HG02852 (cell line): Measurements from ENCODE around the gene MVB12B.

Experiments
- ATAC-seq: cut with Tn5 transposase; IDR thresholded peaks from one replicate; pipeline ENCODE4 v1.9.1; 2021; ENCODE audit warnings: mild to moderate bottlenecking, moderate library complexity; ENCODE audit not compliant: unreplicated experiment

Gene MVB12B

DNA sequence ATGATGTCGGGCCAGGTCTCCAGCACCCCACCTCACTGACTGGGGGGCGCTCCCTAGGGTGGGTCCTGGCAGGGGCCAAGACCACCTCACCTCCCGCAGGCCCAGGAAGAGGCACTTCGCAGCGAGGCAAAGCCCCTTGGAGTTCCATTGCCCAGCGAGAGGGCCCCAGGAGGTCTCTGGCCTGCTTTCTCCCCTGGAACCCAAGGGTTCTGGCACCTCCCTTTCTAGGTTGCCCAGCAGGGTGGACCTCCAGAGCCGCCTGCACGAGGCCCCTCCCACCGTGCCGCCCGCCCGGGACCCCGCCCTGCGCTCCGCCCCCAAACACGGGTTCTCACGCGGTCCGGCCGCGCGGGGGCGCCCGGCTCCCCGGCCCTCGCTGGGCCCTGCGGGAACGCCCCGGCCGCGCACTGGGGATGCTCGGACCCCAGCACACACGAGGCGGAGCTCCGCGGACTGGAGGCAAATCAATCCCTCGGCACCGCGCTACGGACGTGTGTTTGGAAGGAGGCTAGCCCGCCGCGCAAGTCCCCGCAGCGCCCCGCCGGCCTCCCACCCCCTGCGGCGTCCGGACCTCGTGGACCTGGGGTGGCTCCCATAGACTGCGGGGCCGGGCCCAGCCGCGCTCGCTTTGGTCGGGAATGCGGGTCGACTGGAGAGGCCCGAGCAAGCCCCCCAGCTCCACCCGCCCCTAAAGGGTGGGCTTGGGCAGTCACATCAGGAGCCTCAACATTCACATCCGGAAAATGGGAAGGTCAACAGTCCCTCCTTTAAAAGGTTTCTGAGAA is 187.6 kb downstream of the MVB12B start:
- no peak for ATAC-seq

DNA sequence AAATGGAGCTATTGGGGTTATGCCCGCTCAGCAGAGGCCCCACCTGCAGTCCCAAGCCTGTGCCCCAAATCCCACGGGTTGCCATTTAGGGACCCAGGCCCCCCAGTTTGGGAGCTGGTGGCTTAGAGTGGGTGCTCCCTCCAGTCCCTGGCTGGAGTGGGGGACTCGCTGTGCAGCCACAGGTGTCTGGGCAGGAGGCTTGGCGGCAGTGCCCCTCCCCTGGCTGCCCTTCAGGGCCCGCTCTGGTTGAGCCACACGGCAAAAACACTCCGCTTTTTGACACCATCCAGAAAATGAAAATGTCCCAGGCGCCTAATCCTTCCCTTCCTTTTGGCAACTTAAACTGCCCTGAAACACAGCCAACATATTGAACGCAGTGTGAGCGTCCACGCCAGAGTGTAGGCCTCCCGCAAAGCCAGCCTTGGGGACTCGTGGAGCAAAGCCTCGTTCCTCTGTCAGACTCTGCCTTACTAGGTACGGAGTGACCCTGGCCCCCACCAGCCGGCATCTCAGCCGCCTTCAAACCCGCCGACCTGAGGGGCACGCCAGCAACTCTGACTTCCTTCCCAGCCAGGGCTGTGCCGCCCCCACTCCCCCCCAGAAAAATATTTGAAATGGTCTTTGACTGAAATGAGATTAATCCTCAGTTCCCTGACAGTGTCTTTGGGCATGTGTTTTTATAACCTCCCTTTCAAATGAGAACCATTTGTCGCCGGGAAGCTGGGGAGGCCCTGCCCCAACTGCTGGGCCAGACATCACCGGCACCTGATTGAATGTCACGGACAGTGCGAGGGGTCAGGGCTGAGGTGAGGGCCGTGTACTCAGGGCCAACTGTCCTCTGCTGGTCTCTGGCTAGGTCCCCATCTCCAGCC is 188.6 kb downstream of the MVB12B start:
- ATAC-seq = no peak

DNA sequence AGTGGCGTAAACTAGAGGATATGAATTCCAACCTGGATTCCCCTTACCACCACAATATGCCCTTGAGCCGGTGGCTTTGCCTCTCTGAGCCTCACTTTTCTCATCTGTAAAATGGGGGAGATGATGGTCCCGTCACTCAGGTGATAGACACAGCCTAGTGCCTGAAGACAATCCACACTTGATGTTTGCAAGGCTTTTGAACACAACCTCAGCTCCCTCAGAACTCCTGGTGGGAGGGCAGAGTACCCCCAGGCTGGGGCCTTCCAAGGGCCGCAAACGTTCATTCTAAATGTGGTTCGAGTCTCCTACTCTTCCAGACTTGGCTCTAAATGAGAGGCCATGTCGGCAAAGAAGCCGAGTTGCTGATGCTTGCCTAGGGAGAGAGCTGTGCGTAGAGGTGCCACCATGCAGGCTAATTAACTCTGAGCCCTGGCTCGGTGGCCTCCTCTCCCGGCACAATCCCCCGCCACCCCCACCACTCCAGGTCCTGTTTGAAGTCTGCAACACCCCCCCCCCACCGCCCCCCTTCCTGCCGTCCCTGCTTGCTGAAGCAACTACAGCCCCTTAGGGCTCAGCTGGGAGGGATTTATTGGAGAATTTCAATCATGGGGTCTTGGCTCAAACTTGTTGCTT is 189.4 kb downstream of the MVB12B start:
- ATAC-seq = no peak

DNA sequence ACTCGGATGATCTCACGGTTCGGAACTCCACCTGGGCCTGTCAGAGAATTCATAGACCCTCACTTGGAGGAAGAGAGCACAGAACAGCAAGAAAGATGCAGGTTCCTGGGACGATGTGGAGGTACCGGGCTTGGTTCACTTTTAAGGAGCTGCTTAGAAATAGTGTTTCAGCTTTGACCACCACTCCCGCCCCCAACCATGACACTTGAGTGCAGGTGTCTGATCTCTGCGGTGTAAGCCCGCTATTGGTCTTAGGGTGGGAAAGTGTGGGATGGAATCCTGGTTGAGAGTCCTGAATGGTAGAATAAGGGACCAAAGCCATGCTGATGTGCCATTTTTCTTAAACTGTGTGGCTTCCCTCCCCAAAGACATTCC is 189.9 kb downstream of the MVB12B start:
- ATAC-seq = no peak

DNA sequence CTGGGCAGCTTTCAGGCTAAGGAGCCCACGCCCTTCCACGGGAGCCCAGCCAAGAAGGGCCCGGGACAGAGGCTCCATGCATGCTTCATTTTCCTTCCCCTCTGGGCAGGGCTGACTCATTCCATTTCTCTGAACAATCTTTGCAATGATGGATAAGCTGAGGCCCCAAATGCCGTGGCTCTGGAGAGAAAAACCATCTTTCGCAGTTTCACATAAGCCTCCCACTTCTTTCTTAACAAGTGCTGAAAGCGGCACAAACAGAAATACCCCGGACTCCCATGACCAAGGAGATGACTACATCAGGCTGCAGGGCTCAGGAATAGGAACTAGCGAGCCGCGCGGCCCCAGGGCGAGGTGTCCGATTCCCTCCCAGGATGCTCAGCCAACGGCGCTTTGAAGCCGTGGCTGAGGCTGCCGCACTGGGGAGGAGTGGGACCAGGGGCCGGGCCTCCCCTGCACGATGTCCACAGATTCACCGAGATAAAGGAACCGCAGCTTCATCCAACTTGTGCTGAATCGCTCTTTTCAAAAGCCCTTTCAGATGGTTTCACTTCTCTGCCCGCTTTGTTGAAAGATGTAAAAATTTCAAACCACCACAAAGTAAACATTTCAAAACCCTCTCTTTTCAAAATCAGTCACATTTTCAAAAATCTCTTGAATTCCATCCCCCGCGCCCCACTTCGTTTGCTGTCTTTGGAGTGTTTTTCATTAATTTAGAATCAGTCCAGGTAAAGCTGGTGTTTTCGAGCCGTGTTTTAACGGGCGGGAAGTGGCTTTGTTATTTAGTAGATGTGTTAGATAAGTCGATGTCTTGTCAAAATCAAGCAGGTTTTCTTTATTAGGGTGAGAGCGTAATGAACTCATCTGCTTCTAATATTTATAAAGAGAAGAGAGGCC is 190.6 kb downstream of the MVB12B start:
- no peak for ATAC-seq

DNA sequence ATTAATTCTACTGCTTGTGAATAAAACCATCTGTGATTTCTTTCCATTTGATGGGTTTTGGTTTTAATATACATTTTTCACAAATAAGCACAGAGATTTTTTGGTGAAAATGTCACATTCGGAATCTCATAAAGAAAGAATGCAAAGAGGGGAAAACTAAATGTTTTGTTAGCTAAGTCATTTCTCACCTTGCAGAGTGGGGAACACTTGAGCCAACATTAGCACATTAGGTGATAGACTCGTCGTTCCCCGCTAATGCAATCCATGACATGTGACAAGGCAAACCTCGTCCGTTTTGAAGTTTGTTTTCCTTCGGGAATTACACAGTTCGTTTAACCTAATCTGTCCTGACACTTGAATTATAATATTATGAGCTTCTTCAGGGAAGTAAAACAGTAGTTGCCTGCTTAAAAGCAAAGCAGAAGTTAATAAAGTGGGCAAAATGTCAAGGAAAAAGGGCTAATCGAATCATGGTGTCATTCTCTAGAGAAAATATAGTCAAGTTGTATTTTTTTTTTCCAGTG is 191.3 kb downstream of the MVB12B start:
- ATAC-seq = no peak

DNA sequence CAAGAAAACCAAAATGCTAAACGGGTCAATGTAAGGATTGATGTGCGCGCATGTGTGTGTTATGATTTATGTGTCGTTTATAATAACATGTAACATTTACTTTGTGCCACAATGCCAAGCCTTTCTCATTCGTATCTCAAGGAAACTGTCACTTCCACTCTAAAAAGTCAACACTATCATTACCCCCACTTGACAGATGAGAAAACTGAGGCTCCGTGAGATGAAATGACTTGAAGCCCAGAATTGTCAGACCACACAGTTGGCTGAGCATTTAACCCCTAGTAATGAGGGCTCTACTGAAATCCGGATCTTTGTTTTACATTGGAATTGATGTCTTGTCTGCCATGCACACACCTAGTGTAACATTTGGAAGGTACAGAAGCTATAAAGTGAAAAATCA is 192.1 kb downstream of the MVB12B start:
- ATAC-seq = no peak

DNA sequence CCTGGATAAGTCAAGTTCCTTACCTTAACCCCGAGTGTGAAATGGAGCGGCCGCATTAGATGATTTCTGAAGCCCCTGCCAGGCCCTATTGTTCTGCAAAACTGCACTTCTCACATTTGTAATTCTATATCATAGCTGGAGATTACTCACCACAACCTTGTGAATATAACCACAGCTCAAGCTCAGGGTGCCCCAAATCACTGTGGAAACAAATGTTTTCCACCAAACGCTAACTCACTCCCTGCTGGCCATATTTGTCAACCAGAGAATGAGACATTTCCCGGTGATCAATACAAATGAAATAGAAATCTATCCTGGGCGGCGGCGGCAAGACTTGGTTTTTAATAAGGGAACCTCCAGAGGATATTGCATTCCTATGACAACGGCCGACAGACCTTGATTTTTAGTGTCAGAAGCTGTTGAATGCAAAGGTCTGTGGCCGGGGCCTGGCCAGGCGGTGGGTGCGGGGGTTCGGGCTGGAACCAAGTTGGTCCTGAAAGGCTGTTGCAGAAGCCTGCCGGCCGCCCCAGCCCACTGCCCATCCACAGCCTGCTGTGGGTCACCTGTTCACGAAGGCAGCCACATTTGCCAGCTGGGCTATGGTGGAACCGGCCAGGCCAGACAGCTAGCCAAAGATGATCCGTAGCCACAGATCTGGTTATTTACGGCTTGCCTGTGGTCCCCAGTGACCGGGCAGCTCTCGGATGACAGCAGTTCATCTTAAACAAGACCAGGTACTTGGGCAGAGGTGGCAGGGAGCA is 193.2 kb downstream of the MVB12B start:
- ATAC-seq = no peak

DNA sequence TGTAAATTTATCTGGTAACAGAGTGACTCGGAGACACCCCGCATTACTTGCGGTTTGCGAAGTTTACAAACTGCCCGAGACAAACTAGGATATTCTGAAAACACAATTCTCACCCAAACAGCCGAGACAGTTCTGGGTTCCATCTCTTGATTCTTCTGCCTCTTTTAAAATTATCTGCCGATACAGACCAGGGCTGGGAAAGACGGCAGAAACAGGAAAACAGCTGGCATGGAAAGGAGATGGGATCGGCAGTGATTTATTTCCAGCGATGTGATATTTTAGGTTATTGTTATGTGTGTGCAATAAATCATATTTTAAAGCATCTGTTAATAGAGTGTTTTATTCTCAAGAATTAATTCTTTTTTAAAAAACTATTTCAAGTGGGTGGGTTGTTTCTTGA is 193.8 kb downstream of the MVB12B start:
- ATAC-seq = no peak

DNA sequence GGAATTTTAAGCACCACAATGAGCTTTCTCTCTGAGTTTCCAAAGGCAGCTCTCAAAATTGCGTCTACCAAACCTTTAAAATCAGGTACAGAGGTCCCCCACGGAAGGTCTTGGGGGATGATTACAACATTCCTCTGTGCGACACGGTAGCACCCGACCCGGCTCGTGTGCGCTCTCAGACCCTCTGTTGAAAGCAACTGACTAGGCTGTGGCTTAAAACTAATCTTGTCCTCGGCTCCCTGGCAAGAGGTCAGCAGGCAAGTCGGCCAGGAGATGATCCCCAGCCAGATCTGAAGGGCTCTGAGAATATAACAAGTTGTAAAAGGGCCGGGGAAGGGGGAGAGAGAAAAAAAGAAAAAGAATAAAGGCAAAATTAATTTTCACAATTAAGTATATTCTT is 194.5 kb downstream of the MVB12B start:
- ATAC-seq = no peak

DNA sequence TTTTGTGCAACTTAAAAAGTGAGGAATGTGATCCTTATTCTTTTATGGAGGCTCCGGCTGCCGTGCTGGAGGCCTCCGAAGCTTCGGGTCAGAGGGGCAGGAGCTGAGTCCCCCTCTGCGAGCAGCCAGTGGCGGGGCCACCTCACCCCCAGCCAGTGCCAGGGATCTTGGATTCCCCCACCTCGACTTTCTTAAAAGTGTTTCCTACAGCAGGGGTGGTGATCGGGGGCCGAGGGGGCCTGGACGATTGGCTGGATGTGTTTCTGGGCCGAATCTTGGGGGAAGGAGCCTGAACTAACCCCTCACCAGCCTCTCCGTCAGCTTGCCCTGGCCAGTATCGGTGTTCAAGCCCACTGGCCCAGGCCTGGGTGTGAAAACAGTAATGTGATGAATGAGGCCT is 194.9 kb downstream of the MVB12B start:
- ATAC-seq = no peak

DNA sequence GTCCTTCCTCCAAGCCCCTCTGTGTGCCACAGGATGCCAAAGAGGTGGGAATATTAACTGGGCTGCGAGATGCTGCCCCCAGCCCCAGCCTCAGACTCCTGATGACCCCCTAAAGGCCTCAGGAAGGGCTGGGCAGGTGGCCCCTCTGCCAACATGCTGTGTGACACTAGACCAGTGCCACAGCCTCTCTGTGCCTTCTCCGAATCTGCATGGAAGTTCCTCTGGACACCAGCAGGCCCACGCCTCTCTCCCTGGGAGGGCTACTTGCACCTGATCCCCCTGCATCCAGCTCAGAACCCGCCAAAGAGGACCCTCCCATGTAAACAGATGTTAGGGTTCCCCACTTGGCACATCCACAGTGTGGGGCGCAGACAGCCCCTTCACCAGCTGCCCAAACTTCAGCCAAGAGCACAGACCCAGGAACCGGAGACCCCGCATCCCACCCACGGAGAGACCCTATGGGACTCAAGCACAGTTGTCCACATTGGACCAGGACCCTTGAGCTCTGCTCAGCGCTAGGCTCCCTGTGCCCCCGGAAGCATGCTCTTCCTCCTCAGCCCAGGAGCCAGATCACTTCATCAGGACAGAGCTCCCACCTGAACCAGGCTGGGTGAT is 195.5 kb downstream of the MVB12B start:
- ATAC-seq = no peak

DNA sequence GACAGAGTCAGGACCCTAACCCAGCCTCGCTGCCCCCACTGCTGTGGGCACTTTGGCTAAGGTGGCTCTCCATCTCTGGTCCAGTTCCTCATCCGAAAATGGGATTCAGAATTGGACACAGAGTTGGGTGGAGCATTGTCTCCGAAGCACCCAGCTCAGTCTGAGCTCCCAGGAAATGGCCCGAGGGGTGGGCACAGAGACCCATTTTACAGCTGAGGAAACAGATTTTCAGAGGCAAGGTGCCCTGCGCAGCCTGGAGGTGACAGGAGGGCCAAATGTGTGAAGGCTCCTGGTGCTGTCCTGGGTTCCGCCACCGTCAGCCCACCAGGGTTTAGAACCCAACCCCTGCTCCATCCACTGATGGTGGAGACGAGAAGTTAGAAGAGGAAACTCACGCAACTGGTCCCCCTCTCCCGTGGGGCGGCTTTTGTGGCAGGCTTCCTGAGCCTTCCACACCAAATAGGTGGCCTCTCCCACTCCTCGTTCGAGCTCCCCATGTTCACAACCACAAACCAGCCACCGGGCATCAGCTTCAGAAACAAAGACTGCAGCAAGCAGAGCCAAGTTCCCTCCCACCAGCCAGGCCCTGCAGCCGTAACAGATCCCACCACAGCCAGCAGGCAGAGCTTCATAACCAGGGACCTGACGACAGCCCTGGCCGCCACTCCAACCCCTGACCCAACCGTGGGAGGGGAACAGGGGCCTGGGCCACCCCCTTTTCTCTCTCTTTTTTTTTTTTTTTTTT is 196.2 kb downstream of the MVB12B start:
- ATAC-seq = no peak

DNA sequence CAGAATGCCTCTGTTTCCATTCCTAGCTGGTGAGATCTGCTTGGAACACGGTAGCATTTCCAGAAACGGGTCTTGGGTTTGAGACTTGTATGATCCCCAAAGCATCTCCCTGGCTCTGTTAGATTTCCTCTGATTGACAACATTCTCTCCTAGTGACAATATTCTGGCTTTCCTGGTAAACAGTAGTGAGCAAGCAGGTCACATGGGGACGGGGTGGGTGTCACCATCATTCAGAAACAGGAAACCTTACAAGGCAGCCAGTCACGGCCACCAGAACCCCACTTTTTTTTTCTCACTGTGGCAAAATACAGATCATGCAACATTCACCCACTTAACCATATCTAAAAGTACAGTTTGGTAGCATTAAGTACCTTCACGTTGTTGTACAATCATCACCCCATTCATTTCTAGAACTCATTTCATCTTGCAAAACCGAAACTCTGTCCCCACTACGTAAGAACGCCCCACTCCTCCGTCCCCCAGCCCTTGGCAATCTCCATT is 197.0 kb downstream of the MVB12B start:
- no peak for ATAC-seq

DNA sequence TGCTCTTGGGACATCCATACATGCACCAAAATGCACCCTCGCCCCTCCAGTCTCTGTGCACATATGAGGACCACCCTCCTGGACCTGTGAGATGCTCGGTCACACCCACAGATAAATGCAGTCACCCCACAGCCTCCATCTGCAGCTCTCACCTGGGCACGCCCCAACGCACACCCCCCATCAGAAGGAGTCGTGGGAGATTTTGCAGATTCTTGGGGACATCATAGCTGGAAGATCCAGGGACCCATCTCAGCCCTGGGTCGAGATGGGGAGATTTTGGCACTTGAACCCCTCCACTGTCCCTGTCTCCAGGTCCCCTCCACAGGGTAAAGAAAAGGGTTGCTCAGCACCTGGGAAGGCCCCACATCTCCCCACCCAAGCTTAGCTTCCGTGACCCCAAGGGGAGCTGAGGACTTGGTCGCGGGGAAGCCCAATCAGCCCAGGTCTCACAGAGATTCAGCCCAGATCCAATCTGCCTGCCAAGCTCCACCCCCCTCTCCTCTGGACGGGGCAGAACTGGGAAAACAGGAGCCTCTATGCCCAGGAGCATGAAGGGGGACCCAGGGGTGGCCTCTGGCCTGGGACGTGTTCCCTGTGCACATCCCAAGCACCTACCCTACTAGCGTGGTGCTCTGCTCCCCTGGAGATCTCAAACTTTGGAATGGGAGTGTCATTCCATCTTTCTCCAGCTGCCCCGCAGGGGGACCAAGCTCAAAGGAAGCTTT is 197.9 kb downstream of the MVB12B start:
- ATAC-seq = no peak

DNA sequence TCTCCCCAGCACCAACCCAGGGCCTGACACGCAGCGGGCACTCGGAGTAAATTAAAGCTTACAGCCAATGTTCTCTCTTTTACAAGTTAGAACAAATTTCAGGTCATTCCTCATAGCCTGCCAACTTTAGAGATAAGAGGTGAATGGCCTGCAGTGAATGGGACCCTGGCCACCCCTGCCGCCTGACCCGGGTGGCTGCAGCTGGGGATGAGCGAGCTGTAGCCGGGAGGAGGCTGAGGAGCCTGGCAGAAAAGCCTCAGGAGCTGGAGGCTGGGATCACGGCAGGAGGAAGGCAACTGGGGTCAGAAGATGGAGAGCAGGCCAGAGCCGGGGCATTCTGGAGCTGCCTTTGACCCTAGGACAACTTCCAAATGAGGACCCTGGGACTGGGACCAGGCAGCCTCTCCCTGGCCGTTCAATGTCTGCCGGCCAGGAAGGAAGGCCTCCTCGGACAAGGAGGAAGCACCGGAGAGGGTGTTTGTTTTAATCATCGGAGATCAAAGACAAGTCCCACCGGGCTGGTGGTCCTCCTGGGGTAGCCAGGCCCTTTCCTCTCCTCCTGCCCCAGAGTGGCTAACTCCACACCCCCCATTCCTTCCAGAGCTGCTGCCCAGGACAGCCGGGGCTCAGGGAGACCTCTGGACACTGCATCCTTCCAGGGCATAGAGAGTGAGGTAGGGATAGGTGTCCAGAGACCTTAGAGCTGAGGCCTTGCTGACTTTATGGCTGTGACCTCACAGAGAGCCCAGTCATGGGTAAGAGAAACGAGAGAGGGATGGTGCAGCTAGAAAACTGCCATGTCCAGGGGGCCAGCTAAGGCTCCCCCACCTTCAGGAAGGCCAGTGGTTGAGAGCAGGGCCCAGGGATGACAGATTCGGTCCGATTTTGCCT is 199.8 kb downstream of the MVB12B start:
- no peak for ATAC-seq
